ENCODE results near the gene FLYWCH2.

FLYWCH2 gene

DNA sequence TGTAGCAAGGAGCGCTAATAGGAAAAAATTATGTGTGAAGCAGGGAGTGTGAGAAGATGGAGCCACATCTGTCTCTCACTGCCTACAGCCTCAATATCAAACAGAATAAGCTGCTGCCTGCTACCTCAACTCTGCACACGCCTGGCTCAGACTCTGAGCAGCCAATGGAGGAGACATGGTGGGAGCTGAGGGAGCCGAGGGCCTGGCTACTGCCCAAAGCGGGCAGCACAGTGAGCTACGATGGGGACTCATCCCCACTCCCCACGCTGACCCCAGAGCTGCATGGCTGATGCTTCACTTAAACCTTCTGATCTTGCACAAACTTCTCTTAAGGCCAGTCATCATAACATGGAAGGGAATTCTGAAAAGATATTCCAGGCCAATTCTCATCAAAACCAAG lies 11.1 kb upstream of the FLYWCH2 start:
- H3K4me3 ChIP-seq (replicated peaks; ENCODE audit: low read depth, low read length), result no peak overlapping the region
- DNase-seq (ENCODE audit: extremely low read depth, low read depth), result no peak
- TF ChIP-seq, protein P1, sequence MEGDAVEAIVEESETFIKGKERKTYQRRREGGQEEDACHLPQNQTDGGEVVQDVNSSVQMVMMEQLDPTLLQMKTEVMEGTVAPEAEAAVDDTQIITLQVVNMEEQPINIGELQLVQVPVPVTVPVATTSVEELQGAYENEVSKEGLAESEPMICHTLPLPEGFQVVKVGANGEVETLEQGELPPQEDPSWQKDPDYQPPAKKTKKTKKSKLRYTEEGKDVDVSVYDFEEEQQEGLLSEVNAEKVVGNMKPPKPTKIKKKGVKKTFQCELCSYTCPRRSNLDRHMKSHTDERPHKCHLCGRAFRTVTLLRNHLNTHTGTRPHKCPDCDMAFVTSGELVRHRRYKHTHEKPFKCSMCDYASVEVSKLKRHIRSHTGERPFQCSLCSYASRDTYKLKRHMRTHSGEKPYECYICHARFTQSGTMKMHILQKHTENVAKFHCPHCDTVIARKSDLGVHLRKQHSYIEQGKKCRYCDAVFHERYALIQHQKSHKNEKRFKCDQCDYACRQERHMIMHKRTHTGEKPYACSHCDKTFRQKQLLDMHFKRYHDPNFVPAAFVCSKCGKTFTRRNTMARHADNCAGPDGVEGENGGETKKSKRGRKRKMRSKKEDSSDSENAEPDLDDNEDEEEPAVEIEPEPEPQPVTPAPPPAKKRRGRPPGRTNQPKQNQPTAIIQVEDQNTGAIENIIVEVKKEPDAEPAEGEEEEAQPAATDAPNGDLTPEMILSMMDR (IDR thresholded peaks at IDR 0.05; ENCODE audit: low read depth, low read length, missing control alignments), result no peak

GRCh38 chr16:2874032-2874911 lies 8.7 kb upstream of the FLYWCH2 start:
- H3K4me3 ChIP-seq (replicated peaks; ENCODE audit: low read depth, low read length), result no peak overlapping the region
- TF ChIP-seq, protein P1 (IDR thresholded peaks at IDR 0.05; ENCODE audit: low read depth, low read length, missing control alignments), result no peak
- no peak for DNase-seq (ENCODE audit: extremely low read depth, low read depth)

DNA sequence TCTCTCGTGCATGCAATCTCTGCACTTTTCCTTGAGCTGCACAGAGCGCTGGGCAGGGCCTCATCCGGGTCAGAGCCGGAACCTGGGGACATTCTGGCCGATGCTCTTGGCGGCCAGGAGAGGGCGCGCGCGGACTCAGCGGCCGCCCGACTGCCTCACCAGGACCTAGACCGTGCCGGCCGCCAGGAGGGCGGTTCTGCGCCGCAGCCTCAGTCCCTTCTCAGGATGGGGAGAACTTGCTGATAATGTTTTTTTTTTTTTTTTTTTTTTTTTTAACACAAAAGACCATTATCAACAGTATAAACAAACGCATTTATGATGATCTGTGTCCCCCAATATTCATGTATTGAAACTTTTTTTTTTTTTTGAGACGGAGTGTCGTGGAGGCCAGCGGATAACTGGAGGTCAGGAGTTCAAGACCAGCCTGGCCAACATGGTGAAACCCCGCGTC lies 8.1 kb upstream of the FLYWCH2 start:
- TF ChIP-seq, protein P1 (IDR thresholded peaks at IDR 0.05; ENCODE audit: low read depth, low read length, missing control alignments), result peak; percentile 93
- peak; percentile 27 for DNase-seq (ENCODE audit: extremely low read depth, low read depth)
- H3K4me3 ChIP-seq (replicated peaks; ENCODE audit: low read depth, low read length), result no peak overlapping the region

DNA sequence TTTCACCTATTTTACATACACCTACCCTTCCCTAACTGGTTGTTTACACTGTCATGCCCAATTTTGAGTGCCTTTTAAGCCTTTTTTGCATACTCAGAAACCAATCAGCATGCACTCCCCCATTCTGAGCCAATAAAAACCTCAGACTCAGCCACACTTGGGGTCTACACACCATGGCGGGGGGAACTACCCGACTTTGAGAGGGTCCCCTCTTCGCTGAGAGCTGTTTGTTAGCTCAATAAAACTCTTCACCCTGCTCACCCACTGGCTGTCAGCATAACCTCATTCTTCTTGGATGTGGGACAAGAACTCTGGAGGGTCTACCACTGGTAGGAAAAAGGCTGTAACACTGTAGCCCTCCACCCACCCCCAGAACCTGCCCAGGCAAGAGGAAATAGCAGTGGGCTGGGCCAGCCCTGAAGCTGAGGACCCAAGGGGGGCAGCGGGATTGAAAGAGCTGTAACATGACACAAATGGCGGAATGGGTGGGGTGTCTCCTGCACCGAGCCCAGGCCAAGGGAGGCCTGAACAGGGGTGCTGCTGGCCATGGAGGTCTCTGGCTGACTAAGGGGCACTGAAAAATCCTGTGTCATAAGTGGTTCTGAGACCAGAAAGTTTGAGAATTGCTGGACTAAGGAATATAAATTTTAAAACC lies 3.0 kb upstream of the FLYWCH2 start:
- no peak for DNase-seq (ENCODE audit: extremely low read depth, low read depth)
- TF ChIP-seq, protein P1 (IDR thresholded peaks at IDR 0.05; ENCODE audit: low read depth, low read length, missing control alignments), result no peak

GRCh38 chr16:2881783-2882649 lies 999 bp upstream of the FLYWCH2 start:
- H3K4me3 ChIP-seq (replicated peaks; ENCODE audit: low read depth, low read length), result peak overlapping the region; percentile 83
- DNase-seq (ENCODE audit: extremely low read depth, low read depth), result no peak
- TF ChIP-seq, protein P1 (IDR thresholded peaks at IDR 0.05; ENCODE audit: low read depth, low read length, missing control alignments), result no peak

More for the DNA sequence above, 3.0 kb upstream of the FLYWCH2 start:
- H3K4me3 ChIP-seq (replicated peaks; ENCODE audit: low read depth, low read length), result no peak overlapping the region

GRCh38 chr16:2883458-2883908 lies 468 bp downstream of the FLYWCH2 start:
- TF ChIP-seq, protein P1 (IDR thresholded peaks at IDR 0.05; ENCODE audit: low read depth, low read length, missing control alignments), result no peak
- H3K4me3 ChIP-seq (replicated peaks; ENCODE audit: low read depth, low read length), result peak overlapping the region; percentile 83
- DNase-seq (ENCODE audit: extremely low read depth, low read depth), result no peak

All from HFF-Myc (cell line).